ENCODE results near the gene KIF13A. TPM values are rescaled to one million over a fixed set of nuclear protein-coding genes. Genes with fewer than 3 reads are reported as not detected.

The KIF13A gene
- total RNA-seq, 1 donor from 2014 or later: 57.3 TPM

DNA sequence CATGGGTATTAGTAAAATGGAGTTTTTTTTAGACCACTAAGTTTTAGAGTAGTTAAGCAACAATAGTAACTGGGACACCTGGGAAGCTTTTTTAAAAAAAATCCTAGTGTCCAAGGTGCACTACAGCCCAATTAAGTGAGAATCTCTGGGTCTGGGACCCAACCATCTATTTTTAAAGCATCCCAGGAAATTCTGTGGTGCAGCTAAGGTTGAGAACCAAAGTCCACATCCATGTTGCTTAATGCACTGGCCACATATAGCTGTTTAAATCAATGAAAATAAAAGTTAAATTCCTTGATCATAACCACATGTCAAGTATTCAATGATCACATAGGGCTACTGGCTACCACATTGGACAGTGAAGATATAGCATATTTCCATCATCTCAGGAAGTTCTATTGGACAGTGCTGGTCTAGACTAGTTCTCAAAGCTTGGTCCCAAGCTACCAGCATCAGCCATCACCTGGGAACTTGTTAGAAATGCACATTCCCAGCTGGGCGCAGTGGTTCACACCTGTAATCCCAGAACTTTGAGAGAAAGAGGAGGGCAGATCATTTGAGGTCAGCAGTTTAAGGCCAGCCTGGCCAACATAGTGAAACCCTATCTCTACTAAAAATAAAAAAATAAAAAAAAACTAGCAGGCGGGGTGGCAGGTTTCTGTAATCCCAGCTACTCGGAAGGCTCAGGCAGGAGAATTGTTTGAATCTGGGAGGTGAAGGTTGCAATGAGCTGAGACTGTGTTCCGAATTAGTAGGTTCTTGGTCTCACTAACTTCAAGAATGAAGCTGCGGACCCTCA, 12.7 kb downstream of the KIF13A start:
- intact Hi-C loops (cut with DNase I): loop anchor here (5.0 kb wide), 1 partner anchor 42 kb away; no protein-coding TSS in a partner anchor
- no peak for ATAC-seq
- DNase-seq (ENCODE audit: missing footprints): no peak

DNA sequence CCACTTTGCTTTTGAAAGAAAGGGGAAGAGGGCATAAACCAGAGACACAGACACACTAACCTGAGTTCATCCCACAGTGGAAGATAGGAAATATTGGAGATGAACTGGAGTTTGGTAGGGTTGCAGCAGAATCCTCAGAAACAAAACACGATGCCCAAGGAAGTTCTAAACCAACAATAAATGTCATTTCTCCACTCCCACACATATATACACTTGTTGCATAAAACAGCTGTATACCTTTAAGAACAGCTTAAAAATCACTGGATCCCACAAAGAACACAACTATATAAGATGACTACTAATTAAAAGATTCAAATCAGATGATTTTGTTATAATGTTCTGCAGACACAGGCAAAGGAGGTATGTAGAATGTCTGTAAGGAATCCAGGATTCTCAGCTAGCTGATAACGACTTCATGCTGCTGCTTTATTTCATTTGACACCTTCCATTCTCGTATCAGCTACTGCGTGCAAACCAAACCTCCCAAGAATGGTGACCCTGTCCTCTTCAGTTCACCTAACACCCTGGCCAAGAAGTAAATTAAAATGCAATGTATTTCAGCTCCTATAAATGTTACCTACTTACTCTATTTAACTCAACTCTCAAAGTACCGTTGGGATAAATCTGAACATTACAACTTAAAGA, 14.3 kb downstream of the KIF13A start:
- intact Hi-C loops (cut with DNase I): loop anchor here (5.0 kb wide), 1 partner anchor 41 kb away; no protein-coding TSS in a partner anchor
- no peak for DNase-seq (ENCODE audit: missing footprints)
- peak; percentile 76 for ATAC-seq

DNA sequence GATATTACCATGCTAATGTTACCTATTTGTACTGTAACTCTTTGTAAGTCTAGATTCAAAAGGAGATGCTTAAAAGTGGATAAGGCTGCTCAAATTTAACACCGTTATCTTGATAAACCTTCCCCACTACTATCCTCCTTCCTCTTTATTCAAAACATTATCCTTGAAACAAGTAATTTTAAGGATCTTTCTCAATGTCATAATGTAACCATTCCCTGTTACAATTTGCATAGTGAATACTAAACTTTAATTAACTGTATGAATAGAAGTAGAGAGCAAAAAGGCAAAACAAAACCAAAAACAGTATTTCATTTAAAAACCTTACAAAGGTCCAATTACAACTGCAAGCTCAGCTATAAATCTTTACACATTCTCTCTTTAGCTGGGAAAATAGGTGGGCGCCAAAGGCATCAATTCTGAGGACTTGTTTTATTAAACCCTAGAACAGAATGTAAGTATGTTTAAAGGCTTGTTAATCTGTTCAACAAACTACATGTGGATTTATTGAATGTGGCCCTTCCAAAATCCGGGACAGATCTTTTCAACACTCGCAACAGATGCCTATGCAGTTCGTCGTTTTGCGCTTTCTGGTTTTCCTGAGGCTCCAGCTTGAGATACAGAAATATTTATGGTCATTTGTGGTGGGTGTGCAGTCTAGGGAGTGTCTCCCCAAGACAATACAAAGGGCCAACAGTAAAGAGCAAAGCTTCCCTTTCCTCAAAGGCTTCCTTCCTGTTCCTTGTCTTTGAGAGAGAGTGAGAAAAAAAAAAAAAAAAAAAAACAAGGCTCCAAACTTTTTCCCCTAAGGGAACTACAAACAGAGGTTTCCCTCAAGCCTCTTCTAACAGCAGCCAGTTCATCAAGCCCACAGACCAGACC, 15.1 kb downstream of the KIF13A start:
- ATAC-seq (peak; percentile 34), DNase-seq (ENCODE audit: missing footprints) (no peak)
- intact Hi-C loops (cut with DNase I): loop anchor here (5.0 kb wide), 1 partner anchor 40 kb away; no protein-coding TSS in a partner anchor

GRCh38 chr6:17971128-17972073, 16.0 kb downstream of the KIF13A start:
- DNase-seq (ENCODE audit: missing footprints) (no peak), ATAC-seq (no peak)
- intact Hi-C loops (cut with DNase I): loop anchor here (5.0 kb wide), 1 partner anchor 39 kb away; no protein-coding TSS in a partner anchor

- intact Hi-C loops (cut with DNase I): no loop called here
- ATAC-seq: no peak
- no peak for DNase-seq (ENCODE audit: missing footprints)
These were observed 18.6 kb downstream of the KIF13A start for GRCh38 chr6:17968876-17969275.

DNA sequence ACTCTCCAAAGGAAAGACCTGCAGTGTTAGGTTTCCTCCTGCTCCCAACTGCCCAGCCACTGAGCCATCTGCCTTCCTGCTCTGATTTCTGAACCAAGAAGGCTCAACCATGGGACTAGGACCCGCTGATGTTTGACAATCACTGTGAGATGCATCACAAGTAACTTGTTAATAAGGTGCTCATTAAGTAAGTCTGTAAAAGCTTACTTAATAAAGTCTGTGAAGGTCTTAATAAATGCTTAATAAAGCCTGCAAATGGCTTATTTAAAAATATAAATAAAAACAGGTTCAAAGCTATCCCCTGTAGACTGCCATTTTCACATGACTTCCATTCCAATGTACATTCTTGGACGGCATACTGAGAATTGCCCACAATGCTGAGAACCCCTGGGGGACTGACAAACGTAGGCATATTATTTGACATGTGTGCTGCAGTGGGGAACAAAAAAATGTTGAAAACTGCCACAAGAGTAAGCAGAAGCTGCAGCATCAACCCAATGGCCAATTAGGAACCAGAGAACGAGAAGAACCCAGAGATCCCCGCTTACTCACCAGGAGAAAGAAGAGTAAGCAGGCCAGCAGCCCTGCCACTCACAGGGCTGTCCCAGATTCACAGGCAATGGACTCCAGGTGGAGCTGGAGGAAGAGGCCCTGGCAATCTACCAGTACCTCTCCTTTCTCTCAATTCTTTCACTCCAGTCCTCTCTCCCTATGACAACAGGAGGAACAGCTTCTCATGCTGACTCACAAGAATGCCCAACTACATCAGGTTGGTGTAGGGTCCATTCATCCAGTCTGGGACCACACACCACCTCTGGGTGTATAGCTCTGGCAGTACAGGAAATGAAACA, 19.5 kb downstream of the KIF13A start:
- intact Hi-C loops (cut with DNase I): no loop called here
- no peak for DNase-seq (ENCODE audit: missing footprints)
- no peak for ATAC-seq

- no peak for ATAC-seq
- DNase-seq (ENCODE audit: missing footprints): no peak
- intact Hi-C loops (cut with DNase I): no loop called here
These were observed 21.0 kb downstream of the KIF13A start for GRCh38 chr6:17966451-17966850.

- no peak for DNase-seq (ENCODE audit: missing footprints)
- intact Hi-C loops (cut with DNase I): no loop called here
- ATAC-seq: no peak
These were observed 22.0 kb downstream of the KIF13A start for GRCh38 chr6:17965397-17965796.

- no peak for ATAC-seq
- DNase-seq (ENCODE audit: missing footprints): no peak
- intact Hi-C loops (cut with DNase I): no loop called here
These were observed 22.8 kb downstream of the KIF13A start for GRCh38 chr6:17964633-17965032.

GRCh38 chr6:17962436-17963031, 24.9 kb downstream of the KIF13A start:
- DNase-seq (ENCODE audit: missing footprints) (peak; percentile 86), ATAC-seq (peak; percentile 98)
- intact Hi-C loops (cut with DNase I): no loop called here

DNA sequence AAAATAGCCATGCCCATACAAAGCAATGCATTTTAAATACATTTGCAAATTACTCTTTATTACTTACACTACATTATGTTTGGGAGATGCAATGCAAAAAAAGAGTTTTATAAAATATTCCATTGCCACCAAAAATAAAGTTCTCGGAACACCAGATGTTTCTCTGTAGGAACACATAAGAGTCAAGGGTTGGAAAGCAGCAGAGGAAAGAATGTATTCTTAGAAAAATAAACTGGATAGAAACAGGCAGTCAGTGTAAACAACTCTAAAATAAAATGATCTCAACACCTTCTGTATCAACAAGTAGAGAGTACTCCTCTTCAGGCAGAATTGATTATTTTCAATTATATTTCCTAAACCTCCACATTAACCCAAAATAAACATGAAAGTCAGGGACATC, 28.1 kb downstream of the KIF13A start:
- ATAC-seq (no peak), DNase-seq (ENCODE audit: missing footprints) (no peak)
- intact Hi-C loops (cut with DNase I): no loop called here

DNA sequence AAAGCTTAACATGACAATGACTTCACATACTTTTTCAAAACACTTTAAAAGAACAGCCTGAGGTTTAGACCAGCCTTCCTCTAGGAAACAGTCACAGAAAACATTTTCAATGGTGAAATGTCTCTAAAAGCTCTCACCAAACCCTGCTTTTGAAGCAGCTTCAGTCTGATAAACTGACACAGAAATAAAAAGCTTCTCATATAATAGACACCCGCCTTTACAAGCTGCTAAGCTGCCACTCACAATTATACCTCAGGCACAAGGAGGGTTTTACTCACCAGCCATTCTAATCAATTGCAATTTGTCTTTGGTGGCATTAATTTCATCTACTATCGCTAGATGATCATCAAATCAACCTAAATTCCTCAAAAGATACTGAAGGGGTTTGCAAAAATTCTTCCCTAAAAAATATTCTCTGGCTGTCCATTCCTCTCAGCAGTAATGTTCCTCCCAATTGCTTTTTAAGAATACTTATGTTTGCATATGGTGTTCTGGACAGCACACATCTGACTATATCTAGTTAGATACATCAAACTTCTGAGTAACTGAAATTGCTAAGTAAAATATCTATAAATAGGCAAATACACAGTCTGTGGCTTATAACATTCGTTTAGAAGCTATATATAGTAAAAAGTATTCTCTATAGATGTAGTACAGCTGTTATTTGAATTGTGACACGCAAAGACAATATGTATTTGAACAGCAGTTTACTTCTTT, 29.4 kb downstream of the KIF13A start:
- intact Hi-C loops (cut with DNase I): no loop called here
- DNase-seq (ENCODE audit: missing footprints): no peak
- ATAC-seq: no peak

DNA sequence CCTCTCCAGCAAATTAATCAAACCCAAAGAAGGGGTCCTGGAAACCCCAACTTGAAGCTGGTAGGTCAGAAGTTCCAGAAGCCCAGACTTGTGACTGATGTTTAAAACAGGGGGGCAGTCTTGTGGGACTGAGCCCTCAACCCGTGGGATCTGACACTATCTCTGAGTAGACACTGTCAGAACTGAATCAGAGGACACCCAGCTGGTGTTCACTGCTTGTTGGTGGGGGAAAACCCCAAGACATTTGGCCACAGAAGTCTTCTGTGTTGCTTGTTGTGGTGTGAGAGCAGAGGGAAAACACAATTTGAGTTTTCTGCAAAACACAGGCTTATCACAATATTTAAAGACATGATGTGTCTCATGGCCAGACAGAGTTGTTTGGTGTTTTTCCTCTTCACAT, 29.9 kb downstream of the KIF13A start:
- intact Hi-C loops (cut with DNase I): no loop called here
- ATAC-seq: no peak

GRCh38 chr6:17957086-17957485, 30.3 kb downstream of the KIF13A start:
- intact Hi-C loops (cut with DNase I): no loop called here
- DNase-seq (ENCODE audit: missing footprints) (no peak), ATAC-seq (no peak)

More for the DNA sequence above, 29.9 kb downstream of the KIF13A start:
- DNase-seq (ENCODE audit: missing footprints): no peak

- DNase-seq (ENCODE audit: missing footprints) (no peak), ATAC-seq (no peak)
- intact Hi-C loops (cut with DNase I): no loop called here
These were observed 37.3 kb downstream of the KIF13A start for GRCh38 chr6:17950095-17950494.

GRCh38 chr6:17949168-17949567, 38.3 kb downstream of the KIF13A start:
- intact Hi-C loops (cut with DNase I): no loop called here
- DNase-seq (ENCODE audit: missing footprints) (no peak), ATAC-seq (no peak)

All from Right ventricle myocardium inferior (tissue), 1 donor.